SU-DHL-6 (cell line): ENCODE measurements around the gene RAB44.
A peak's percentile ranks its signal among the peaks of the same experiment; 100 is the strongest.

ENCODE experiments used
- H2AFZ ChIP-seq: fragments of 200-600 bp; sonication (generic); 2 replicates; pipeline ENCODE4 v1.6.1; 2014; ENCODE audit warnings: low read depth, mild to moderate bottlenecking, moderate library complexity, mixed read lengths, antibody characterized with exemption, low read length; ENCODE audit not compliant: severe bottlenecking
- H3F3A ChIP-seq: fragments of 200-600 bp; shearing (Covaris generic); 2 replicates; pipeline ENCODE4 v1.6.0; 2016; ENCODE audit warnings: antibody characterized with exemption, mild to moderate bottlenecking; ENCODE audit not compliant: insufficient read depth
- H3K27ac ChIP-seq: fragments of 200-600 bp; sonication (generic); 2 replicates; pipeline ENCODE4 v1.5.1; 2016; ENCODE audit warnings: low read depth, mild to moderate bottlenecking, low read length, moderate library complexity, mixed read lengths
- H3K27me3 ChIP-seq: fragments of 200-600 bp; sonication (generic), shearing (Covaris generic); 2 replicates; pipeline ENCODE4 v1.6.0; 2014; ENCODE audit warnings: mild to moderate bottlenecking, low read length
- H3K36me3 ChIP-seq: fragments of 200-600 bp; sonication (generic); 2 replicates; pipeline ENCODE4 v1.6.1; 2014; ENCODE audit warnings: mild to moderate bottlenecking, low read length, mixed read lengths
- H3K4me2 ChIP-seq: fragments of 300-600, 200-600 bp; shearing (Covaris generic), sonication (generic); 2 replicates; pipeline ENCODE4 v1.6.0; 2014; ENCODE audit warnings: low read length, low read depth, mild to moderate bottlenecking; ENCODE audit not compliant: poor library complexity, severe bottlenecking
- H3K4me3 ChIP-seq: fragments of 200-600 bp; sonication (generic); 2 replicates; pipeline ENCODE4 v1.5.1; 2014; ENCODE audit warnings: antibody characterized with exemption, low read length, mild to moderate bottlenecking, mixed read lengths; ENCODE audit not compliant: insufficient read depth, poor library complexity, severe bottlenecking
- H3K79me2 ChIP-seq: fragments of 200-600 bp; sonication (generic); 2 replicates; pipeline ENCODE4 v1.6.1; 2014; ENCODE audit warnings: mild to moderate bottlenecking, low read length, moderate library complexity; ENCODE audit not compliant: insufficient read depth
- H3K9ac ChIP-seq: fragments of 200-600 bp; sonication (generic); 2 replicates; pipeline ENCODE4 v1.7.0; 2014; ENCODE audit warnings: mild to moderate bottlenecking, low read length
- H3K9me2 ChIP-seq: fragments of 200-600 bp; sonication (generic); replicated peaks from 2 replicates; pipeline ENCODE4 v1.6.1; 2014; ENCODE audit warnings: low read length; ENCODE audit not compliant: insufficient read depth
- H3K9me3 ChIP-seq: fragments of 200-600 bp; sonication (generic); 2 replicates; pipeline ENCODE4 v1.6.1; 2014; ENCODE audit warnings: low read length, mixed read lengths; ENCODE audit not compliant: insufficient read depth
- H4K20me1 ChIP-seq: fragments of 200-600 bp; sonication (generic); 2 replicates; pipeline ENCODE4 v1.6.1; 2014; ENCODE audit warnings: low read depth, mild to moderate bottlenecking, antibody characterized with exemption, low read length, moderate library complexity, mixed read lengths
- CTCF ChIP-seq: fragments of 200-600 bp; sonication (generic); IDR thresholded peaks from one replicate; pipeline ENCODE4 v1.5.1; 2017; ENCODE audit warnings: antibody characterized with exemption, mild to moderate bottlenecking, low read length, moderate library complexity; ENCODE audit not compliant: insufficient read depth, poor library complexity, severe bottlenecking
- EZH2phosphoT487 ChIP-seq: fragments of 200-600 bp; sonication (generic), shearing (Covaris generic); conservative IDR thresholded peaks from 2 replicates; pipeline ENCODE4 v1.6.1; 2018; ENCODE audit warnings: mild to moderate bottlenecking, antibody characterized with exemption, low read length, moderate library complexity, mixed read lengths

RAB44 gene

GRCh38 chr6:36673882-36674281, 23.7 kb upstream of the RAB44 start:
- no peak overlapping the region for H3K9ac ChIP-seq

GRCh38 chr6:36674942-36675341, 22.7 kb upstream of the RAB44 start:
- H3K4me3 ChIP-seq = no peak overlapping the region
- no peaks in the 10 kb centered on the region for H3K9me2 ChIP-seq
- no peaks in the 10 kb centered on the region for H3K27me3 ChIP-seq
- H2AFZ ChIP-seq = no peak overlapping the region
- H3F3A ChIP-seq = peaks cover 13% of the 10 kb centered on the region
- H3K9me3 ChIP-seq = no peaks in the 10 kb centered on the region
- H4K20me1 ChIP-seq = no peaks in the 10 kb centered on the region
- no peak overlapping the region for H3K9ac ChIP-seq
- H3K27ac ChIP-seq = no peak overlapping the region
- no peaks in the 10 kb centered on the region for H3K79me2 ChIP-seq
- H3K36me3 ChIP-seq = no peaks in the 10 kb centered on the region
- no peak for TF ChIP-seq CTCF
- TF ChIP-seq EZH2phosphoT487 = no peak
- no peak overlapping the region for H3K4me2 ChIP-seq

More at GRCh38 chr6:36673882-36674281, 23.7 kb upstream of the RAB44 start:
- no peak for TF ChIP-seq EZH2phosphoT487
- Histone ChIP-seq H3K4me2 (no peak overlapping the region), H3K9me2 (no peaks in the 10 kb centered on the region), H3K27ac (no peak overlapping the region), H3K36me3 (no peaks in the 10 kb centered on the region), H3K79me2 (no peaks in the 10 kb centered on the region), H2AFZ (no peak overlapping the region), H3K9me3 (no peaks in the 10 kb centered on the region), H3K4me3 (no peak overlapping the region), H4K20me1 (no peaks in the 10 kb centered on the region), H3K27me3 (no peaks in the 10 kb centered on the region), H3F3A (peaks cover 13% of the 10 kb centered on the region)

GRCh38 chr6:36676141-36677058, 21.2 kb upstream of the RAB44 start:
- H3K4me2 ChIP-seq = no peak overlapping the region
- H3K9ac ChIP-seq = peak overlapping the region; percentile 12; the same call in 1 of the 2 replicates
- no peaks in the 10 kb centered on the region for H3K27me3 ChIP-seq
- H3K79me2 ChIP-seq = no peaks in the 10 kb centered on the region
- H3F3A ChIP-seq = peaks cover 19% of the 10 kb centered on the region
- no peaks in the 10 kb centered on the region for H3K9me2 ChIP-seq
- TF ChIP-seq CTCF (no peak), EZH2phosphoT487 (no peak)
- no peaks in the 10 kb centered on the region for H4K20me1 ChIP-seq
- H2AFZ ChIP-seq = no peak overlapping the region
- no peaks in the 10 kb centered on the region for H3K36me3 ChIP-seq
- no peak overlapping the region for H3K4me3 ChIP-seq
- no peaks in the 10 kb centered on the region for H3K9me3 ChIP-seq
- no peak overlapping the region for H3K27ac ChIP-seq

GRCh38 chr6:36677059-36677749, 20.4 kb upstream of the RAB44 start:
- H3K9me3 ChIP-seq = no peaks in the 10 kb centered on the region
- no peak overlapping the region for H2AFZ ChIP-seq
- peaks cover 24% of the 10 kb centered on the region for H3F3A ChIP-seq
- TF ChIP-seq CTCF (no peak), EZH2phosphoT487 (no peak)
- no peaks in the 10 kb centered on the region for H4K20me1 ChIP-seq
- H3K9me2 ChIP-seq = no peaks in the 10 kb centered on the region
- H3K4me3 ChIP-seq = no peak overlapping the region
- H3K79me2 ChIP-seq = no peaks in the 10 kb centered on the region
- 0 out of 2 replicates have a peak overlapping the region, but pooled peaks have one; percentile 1 for H3K9ac ChIP-seq
- H3K4me2 ChIP-seq = no peak overlapping the region
- H3K36me3 ChIP-seq = no peaks in the 10 kb centered on the region
- no peaks in the 10 kb centered on the region for H3K27me3 ChIP-seq
- no peak overlapping the region for H3K27ac ChIP-seq
